A549 (cell line): ENCODE data around the gene POLDIP2.

ENCODE experiments used
- CHD2 ChIP-seq: fragments of 150-350 bp; IDR thresholded peaks from 2 replicates; pipeline ENCODE4 v1.6.1; 2014; ENCODE audit warnings: low read length; ENCODE audit not compliant: partially characterized antibody
- ESRRA ChIP-seq: fragments of 150-350 bp; IDR thresholded peaks from 2 replicates; pipeline ENCODE4 v1.6.1; 2014; ENCODE audit warnings: mild to moderate bottlenecking, low read length, borderline replicate concordance
- KDM5A ChIP-seq: fragments of 200-600 bp; sonication (generic); IDR thresholded peaks from 2 replicates; pipeline ENCODE4 v1.6.1; 2016; ENCODE audit warnings: antibody characterized with exemption, mild to moderate bottlenecking
- POLR2A ChIP-seq: IDR thresholded peaks from 2 replicates; pipeline ENCODE4 v1.6.1; 2012; ENCODE audit warnings: mild to moderate bottlenecking, low read length
- RCOR1 ChIP-seq: fragments of 150-350 bp; IDR thresholded peaks from 2 replicates; pipeline ENCODE4 v1.6.1; 2014; ENCODE audit warnings: antibody characterized with exemption, low read length, low read depth
- TF ChIP-seq, protein P1 (sequence below): fragments of >200 bp; sonication (Bioruptor Twin); formaldehyde crosslinking; IDR thresholded peaks from 3 replicates; pipeline ENCODE4 v1.5.1; 2016

DNA sequence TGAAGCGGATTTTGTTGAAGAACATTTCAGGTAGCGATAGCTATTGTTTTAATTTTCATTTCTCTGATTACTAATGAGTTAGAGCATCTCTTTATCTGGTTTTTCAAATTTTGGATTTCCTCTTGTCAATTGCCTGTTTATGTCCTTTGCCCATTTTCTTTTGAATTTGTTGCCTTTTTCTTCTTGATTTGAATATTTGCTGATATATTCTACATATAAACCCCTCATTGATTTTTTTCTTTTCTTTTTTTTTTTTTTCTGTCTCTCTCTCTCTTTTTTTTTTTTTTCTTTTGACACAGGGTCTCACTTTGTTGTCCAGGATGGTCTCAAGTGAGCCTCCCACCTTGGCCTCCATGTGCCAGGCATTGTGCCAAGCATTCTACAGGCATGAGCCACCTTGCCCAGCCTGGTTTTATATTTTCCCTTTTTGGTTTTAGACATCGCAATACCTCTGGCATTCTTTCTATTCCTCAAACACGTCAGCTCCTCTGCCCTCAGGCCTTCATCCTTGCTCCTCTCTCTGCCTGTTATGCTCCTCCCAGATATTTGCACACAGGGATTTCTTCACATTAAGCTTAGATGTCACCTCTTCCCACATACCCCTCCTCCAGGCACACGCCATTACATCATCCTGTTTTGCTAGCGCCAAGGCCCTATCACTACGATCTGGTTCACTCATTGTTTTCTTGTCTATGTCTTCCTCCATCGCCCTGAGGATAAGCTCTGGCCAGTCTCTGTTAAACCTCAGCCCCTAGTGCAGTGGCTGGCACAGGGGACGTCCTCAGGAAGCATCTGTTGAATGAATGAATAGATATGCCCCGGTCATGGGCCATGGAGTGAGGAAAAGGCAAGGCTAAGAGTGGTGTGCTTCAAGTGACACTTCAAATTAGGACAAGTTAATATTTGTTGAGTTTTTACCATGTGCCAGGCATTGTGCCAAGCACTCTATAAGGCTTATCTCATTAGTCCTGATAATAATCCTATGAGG is 22.8 kb upstream of the POLDIP2 start:
- no peak for TF ChIP-seq CHD2
- no peak for TF ChIP-seq RCOR1
- no peak for TF ChIP-seq KDM5A
- TF ChIP-seq POLR2A, result no peak
- TF ChIP-seq ESRRA, result no peak
- TF ChIP-seq, protein P1, sequence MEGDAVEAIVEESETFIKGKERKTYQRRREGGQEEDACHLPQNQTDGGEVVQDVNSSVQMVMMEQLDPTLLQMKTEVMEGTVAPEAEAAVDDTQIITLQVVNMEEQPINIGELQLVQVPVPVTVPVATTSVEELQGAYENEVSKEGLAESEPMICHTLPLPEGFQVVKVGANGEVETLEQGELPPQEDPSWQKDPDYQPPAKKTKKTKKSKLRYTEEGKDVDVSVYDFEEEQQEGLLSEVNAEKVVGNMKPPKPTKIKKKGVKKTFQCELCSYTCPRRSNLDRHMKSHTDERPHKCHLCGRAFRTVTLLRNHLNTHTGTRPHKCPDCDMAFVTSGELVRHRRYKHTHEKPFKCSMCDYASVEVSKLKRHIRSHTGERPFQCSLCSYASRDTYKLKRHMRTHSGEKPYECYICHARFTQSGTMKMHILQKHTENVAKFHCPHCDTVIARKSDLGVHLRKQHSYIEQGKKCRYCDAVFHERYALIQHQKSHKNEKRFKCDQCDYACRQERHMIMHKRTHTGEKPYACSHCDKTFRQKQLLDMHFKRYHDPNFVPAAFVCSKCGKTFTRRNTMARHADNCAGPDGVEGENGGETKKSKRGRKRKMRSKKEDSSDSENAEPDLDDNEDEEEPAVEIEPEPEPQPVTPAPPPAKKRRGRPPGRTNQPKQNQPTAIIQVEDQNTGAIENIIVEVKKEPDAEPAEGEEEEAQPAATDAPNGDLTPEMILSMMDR, result no peak
